GM21576 (cell line): ENCODE data around the gene CPNE4.
"Not testable (repeated sequence)": the region's sequence is repeated elsewhere in the genome, so short reads cannot be mapped to it uniquely, and the experiment has no call there.

Source experiments
- ATAC-seq: cut with Tn5 transposase; IDR thresholded peaks from one replicate; pipeline ENCODE4 v1.9.1; 2021; ENCODE audit warnings: mild to moderate bottlenecking, moderate library complexity; ENCODE audit not compliant: unreplicated experiment

Gene CPNE4

GRCh38 chr3:131963442-131963841 is 71.4 kb downstream of the CPNE4 start:
- ATAC-seq: not testable (repeated sequence)

GRCh38 chr3:131962982-131963381 is 71.8 kb downstream of the CPNE4 start:
- ATAC-seq: no peak

- no peak for ATAC-seq
Observed at GRCh38 chr3:131960324-131960723, 74.5 kb downstream of the CPNE4 start.

GRCh38 chr3:131957980-131958379 is 76.8 kb downstream of the CPNE4 start:
- ATAC-seq: no peak

GRCh38 chr3:131957511-131957910 is 77.3 kb downstream of the CPNE4 start:
- ATAC-seq: no peak

- ATAC-seq: no peak
Observed at GRCh38 chr3:131948806-131949205, 86.0 kb downstream of the CPNE4 start.

GRCh38 chr3:131944676-131945075 is 90.1 kb downstream of the CPNE4 start:
- ATAC-seq: no peak

GRCh38 chr3:131933665-131934064 is 101.1 kb downstream of the CPNE4 start:
- ATAC-seq: no peak

- ATAC-seq: no peak
Observed at GRCh38 chr3:131928593-131928992, 106.2 kb downstream of the CPNE4 start.

GRCh38 chr3:131925571-131925970 is 109.2 kb downstream of the CPNE4 start:
- no peak for ATAC-seq

- ATAC-seq: no peak
Observed at GRCh38 chr3:131922356-131922755, 112.5 kb downstream of the CPNE4 start.

- no peak for ATAC-seq
Observed at GRCh38 chr3:131917006-131917405, 117.8 kb downstream of the CPNE4 start.

- ATAC-seq: no peak
Observed at GRCh38 chr3:131914090-131914691, 120.6 kb downstream of the CPNE4 start.

- no peak for ATAC-seq
Observed at GRCh38 chr3:131912255-131912654, 122.6 kb downstream of the CPNE4 start.

- ATAC-seq: no peak
Observed at GRCh38 chr3:131907796-131908195, 127.0 kb downstream of the CPNE4 start.

- ATAC-seq: no peak
Observed at GRCh38 chr3:131903988-131904415, 130.8 kb downstream of the CPNE4 start.

- ATAC-seq: no peak
Observed at GRCh38 chr3:131901686-131902085, 133.1 kb downstream of the CPNE4 start.

- no peak for ATAC-seq
Observed at GRCh38 chr3:131900891-131901290, 133.9 kb downstream of the CPNE4 start.

GRCh38 chr3:131899021-131899420 is 135.8 kb downstream of the CPNE4 start:
- no peak for ATAC-seq

GRCh38 chr3:131898346-131898745 is 136.5 kb downstream of the CPNE4 start:
- no peak for ATAC-seq

GRCh38 chr3:131896285-131896684 is 138.5 kb downstream of the CPNE4 start:
- ATAC-seq: no peak

GRCh38 chr3:131895766-131896165 is 139.0 kb downstream of the CPNE4 start:
- no peak for ATAC-seq

- no peak for ATAC-seq
Observed at GRCh38 chr3:131892331-131892730, 142.5 kb downstream of the CPNE4 start.
